ENCODE data around the gene MAVS.
"Not testable (repeated sequence)": the region's sequence is repeated elsewhere in the genome, so short reads cannot be mapped to it uniquely, and the experiment has no call there.

Gene MAVS

GRCh38 chr20:3815703-3816315 is 30.8 kb upstream of the MAVS start:
- no peak for DNase-seq (ENCODE audit: low spot score)

GRCh38 chr20:3818155-3819151 is 28.2 kb upstream of the MAVS start:
- DNase-seq (ENCODE audit: low spot score), result no peak

GRCh38 chr20:3819411-3820047 is 27.1 kb upstream of the MAVS start:
- DNase-seq (ENCODE audit: low spot score), result no peak

GRCh38 chr20:3820048-3820900 is 26.4 kb upstream of the MAVS start, which contains the start of gene AP5S1:
AP5S1 (plus strand) TSS chr20:3820547; CDS start chr20:3822118, 1,571 bp downstream.
- peak; percentile 98 for DNase-seq (ENCODE audit: low spot score)

- DNase-seq (ENCODE audit: low spot score), result no peak
Measured at GRCh38 chr20:3820901-3821727, 25.5 kb upstream of the MAVS start.

- no peak for DNase-seq (ENCODE audit: low spot score)
Measured at GRCh38 chr20:3821996-3822395, 24.6 kb upstream of the MAVS start.

- DNase-seq (ENCODE audit: low spot score), result no peak
Measured at GRCh38 chr20:3823881-3824280, 22.8 kb upstream of the MAVS start.

- no peak for DNase-seq (ENCODE audit: low spot score)
Measured at GRCh38 chr20:3825526-3825925, 21.1 kb upstream of the MAVS start.

GRCh38 chr20:3826420-3826819 is 20.2 kb upstream of the MAVS start:
- no peak for DNase-seq (ENCODE audit: low spot score)

GRCh38 chr20:3828798-3829197 is 17.8 kb upstream of the MAVS start:
- DNase-seq (ENCODE audit: low spot score), result no peak

GRCh38 chr20:3829891-3830290 is 16.7 kb upstream of the MAVS start:
- not testable (repeated sequence) for DNase-seq (ENCODE audit: low spot score)

GRCh38 chr20:3836132-3836531 is 10.5 kb upstream of the MAVS start:
- DNase-seq (ENCODE audit: low spot score), result no peak

- DNase-seq (ENCODE audit: low spot score), result no peak
Measured at GRCh38 chr20:3839328-3839727, 7.3 kb upstream of the MAVS start.

- not testable (repeated sequence) for DNase-seq (ENCODE audit: low spot score)
Measured at GRCh38 chr20:3840201-3840600, 6.4 kb upstream of the MAVS start.

GRCh38 chr20:3842348-3842930 is 4.2 kb upstream of the MAVS start:
- DNase-seq (ENCODE audit: low spot score), result no peak

GRCh38 chr20:3843490-3843889 is 3.1 kb upstream of the MAVS start:
- DNase-seq (ENCODE audit: low spot score), result no peak

GRCh38 chr20:3843990-3844619 is 2.5 kb upstream of the MAVS start:
- not testable (repeated sequence) for DNase-seq (ENCODE audit: low spot score)

- no peak for DNase-seq (ENCODE audit: low spot score)
Measured at GRCh38 chr20:3846378-3846739, 275 bp upstream of the MAVS start.

GRCh38 chr20:3847429-3847940 is 851 bp downstream of the MAVS start:
- no peak for DNase-seq (ENCODE audit: low spot score)

GRCh38 chr20:3848565-3848964 is 1.9 kb downstream of the MAVS start:
- no peak for DNase-seq (ENCODE audit: low spot score)
